GM21381 (cell line): ENCODE results near the gene FOXN3.
"Not testable (repeated sequence)": the region's sequence is repeated elsewhere in the genome, so short reads cannot be mapped to it uniquely, and the experiment has no call there.

ENCODE experiments used
- ATAC-seq: cut with Tn5 transposase; IDR thresholded peaks from one replicate; pipeline ENCODE4 v1.9.1; 2021; ENCODE audit warnings: mild to moderate bottlenecking, moderate library complexity; ENCODE audit not compliant: unreplicated experiment

Gene FOXN3

GRCh38 chr14:89207925-89208328 lies 209.1 kb downstream of the FOXN3 start:
- no peak for ATAC-seq

- no peak for ATAC-seq
These were observed 210.5 kb downstream of the FOXN3 start for GRCh38 chr14:89206389-89207031.

- ATAC-seq: no peak
These were observed 211.8 kb downstream of the FOXN3 start for GRCh38 chr14:89205137-89205740.

- ATAC-seq: no peak
These were observed 214.4 kb downstream of the FOXN3 start for GRCh38 chr14:89202413-89203190.

- no peak for ATAC-seq
These were observed 215.4 kb downstream of the FOXN3 start for GRCh38 chr14:89201645-89202044.

- ATAC-seq: not testable (repeated sequence)
These were observed 217.7 kb downstream of the FOXN3 start for GRCh38 chr14:89199357-89199756.

GRCh38 chr14:89198544-89199329 lies 218.3 kb downstream of the FOXN3 start:
- no peak for ATAC-seq

- ATAC-seq: no peak
These were observed 219.4 kb downstream of the FOXN3 start for GRCh38 chr14:89197623-89198022.

- ATAC-seq: no peak
These were observed 220.5 kb downstream of the FOXN3 start for GRCh38 chr14:89196545-89196944.

GRCh38 chr14:89194376-89194775 lies 222.7 kb downstream of the FOXN3 start:
- ATAC-seq: no peak

GRCh38 chr14:89190765-89191513 lies 226.1 kb downstream of the FOXN3 start:
- ATAC-seq: no peak

GRCh38 chr14:89188492-89188891 lies 228.5 kb downstream of the FOXN3 start:
- no peak for ATAC-seq

- no peak for ATAC-seq
These were observed 229.5 kb downstream of the FOXN3 start for GRCh38 chr14:89187501-89187900.

GRCh38 chr14:89186856-89187376 lies 230.1 kb downstream of the FOXN3 start:
- ATAC-seq: peak; percentile 57

- no peak for ATAC-seq
These were observed 230.8 kb downstream of the FOXN3 start for GRCh38 chr14:89185919-89186855.

GRCh38 chr14:89184952-89185351 lies 232.1 kb downstream of the FOXN3 start:
- no peak for ATAC-seq

GRCh38 chr14:89182326-89182725 lies 234.7 kb downstream of the FOXN3 start:
- no peak for ATAC-seq

- ATAC-seq: no peak
These were observed 236.5 kb downstream of the FOXN3 start for GRCh38 chr14:89180546-89180945.

GRCh38 chr14:89179891-89180404 lies 237.1 kb downstream of the FOXN3 start:
- ATAC-seq: no peak
